ENCODE measurements around the gene RPTOR. TPM values are rescaled to one million over a fixed set of nuclear protein-coding genes. Genes with fewer than 3 reads are reported as not detected.

The RPTOR gene
- total RNA-seq, 1 experiment from 2014 or later, result 25.1 TPM

DNA sequence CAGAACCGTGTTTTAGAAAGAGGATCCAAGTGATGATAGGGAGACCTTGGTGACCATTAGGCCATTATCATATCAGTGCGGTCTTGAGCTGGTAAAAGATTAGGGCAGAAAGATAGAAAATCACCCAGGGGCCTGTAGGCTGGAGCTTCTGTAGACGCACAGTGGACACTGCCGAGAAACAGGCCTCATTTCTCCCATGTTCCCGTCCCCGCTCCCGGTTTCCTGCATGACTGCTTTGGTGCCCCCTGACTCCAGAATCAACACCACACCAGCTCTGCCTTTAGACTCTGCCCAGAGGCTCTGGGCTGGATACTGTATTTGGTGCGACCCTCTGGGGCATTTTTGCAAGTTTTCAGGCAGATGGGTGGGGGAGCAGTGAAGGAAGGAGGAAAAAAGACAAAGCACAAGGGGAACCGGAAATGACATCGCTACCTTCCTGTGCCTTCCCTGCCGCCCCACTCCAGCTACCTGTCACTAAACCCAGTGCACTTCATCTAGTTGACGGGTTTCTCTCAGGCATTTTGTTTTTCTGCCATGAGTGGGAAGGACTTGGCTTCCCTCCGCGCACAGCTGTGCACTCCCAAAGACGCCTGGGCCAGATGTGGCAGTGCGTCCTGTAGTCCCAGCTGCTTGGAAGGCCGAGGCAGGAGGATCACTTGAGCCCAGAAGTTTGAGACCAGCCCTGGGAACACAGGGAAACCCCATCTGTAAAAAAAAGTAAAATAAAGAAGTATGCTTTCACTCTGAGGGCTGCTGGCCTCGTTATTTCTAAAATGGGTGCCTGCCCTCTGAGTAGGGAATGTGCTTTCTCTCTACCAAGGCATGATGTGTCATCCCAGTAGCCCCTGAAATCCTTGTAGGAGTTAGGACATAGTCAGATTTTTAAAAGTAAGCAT is 214.1 kb downstream of the RPTOR start:
- no peak overlapping the region for H3K27ac ChIP-seq (ENCODE audit: insufficient read length, low read depth, low read length)
- H2BK12ac ChIP-seq (ENCODE audit: insufficient read length, low read depth, low read length), result no peak overlapping the region
- H2BK15ac ChIP-seq (ENCODE audit: low read depth, low read length), result no peak overlapping the region
- no peak overlapping the region for H3K23ac ChIP-seq (ENCODE audit: insufficient read length, low read depth, low read length)
- no peak overlapping the region for H2AFZ ChIP-seq (ENCODE audit: low read length)
- no peaks in the 10 kb centered on the region for H3K9me3 Mint-ChIP-seq
- no peak overlapping the region for H3K18ac ChIP-seq (ENCODE audit: insufficient read length, low read depth, low read length)
- peak overlapping the region in 1 of 3 experiments; percentile 46; a peak in 2 of 7 replicates for H3K27ac Mint-ChIP-seq
- DNase-seq, result peak; percentile 21
- H3K4me1 Mint-ChIP-seq, result peaks cover 13 to 17% of the 10 kb centered on the region in 2 experiments
- TF ChIP-seq, protein P1, sequence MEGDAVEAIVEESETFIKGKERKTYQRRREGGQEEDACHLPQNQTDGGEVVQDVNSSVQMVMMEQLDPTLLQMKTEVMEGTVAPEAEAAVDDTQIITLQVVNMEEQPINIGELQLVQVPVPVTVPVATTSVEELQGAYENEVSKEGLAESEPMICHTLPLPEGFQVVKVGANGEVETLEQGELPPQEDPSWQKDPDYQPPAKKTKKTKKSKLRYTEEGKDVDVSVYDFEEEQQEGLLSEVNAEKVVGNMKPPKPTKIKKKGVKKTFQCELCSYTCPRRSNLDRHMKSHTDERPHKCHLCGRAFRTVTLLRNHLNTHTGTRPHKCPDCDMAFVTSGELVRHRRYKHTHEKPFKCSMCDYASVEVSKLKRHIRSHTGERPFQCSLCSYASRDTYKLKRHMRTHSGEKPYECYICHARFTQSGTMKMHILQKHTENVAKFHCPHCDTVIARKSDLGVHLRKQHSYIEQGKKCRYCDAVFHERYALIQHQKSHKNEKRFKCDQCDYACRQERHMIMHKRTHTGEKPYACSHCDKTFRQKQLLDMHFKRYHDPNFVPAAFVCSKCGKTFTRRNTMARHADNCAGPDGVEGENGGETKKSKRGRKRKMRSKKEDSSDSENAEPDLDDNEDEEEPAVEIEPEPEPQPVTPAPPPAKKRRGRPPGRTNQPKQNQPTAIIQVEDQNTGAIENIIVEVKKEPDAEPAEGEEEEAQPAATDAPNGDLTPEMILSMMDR (conservative IDR thresholded peaks at IDR 0.05), result no peak
- WGBS (ENCODE audit: extremely low coverage, insufficient read length, low lambda C conversion rate), result no CpG with 5 or more reads among the region's 18 CpGs
- H3T11ph ChIP-seq (ENCODE audit: low read length), result no peak overlapping the region
- no peak overlapping the region for H4K5ac ChIP-seq (ENCODE audit: insufficient read length, low read depth, low read length)
- H3K9ac ChIP-seq (ENCODE audit: extremely low read depth, insufficient read length, low read length), result no peak overlapping the region
- H3K23me2 ChIP-seq (ENCODE audit: insufficient read length, low read depth, low read length, poor library complexity, severe bottlenecking), result no peaks in the 10 kb centered on the region
- H3K4ac ChIP-seq (ENCODE audit: low read depth, low read length), result no peak overlapping the region
- no peaks in the 10 kb centered on the region for H3K27me3 Mint-ChIP-seq (ENCODE audit: low read depth)
- no peaks in the 10 kb centered on the region for H3K9me3 ChIP-seq (ENCODE audit: control insufficient read depth, low read depth, low read length)
- no peaks in the 10 kb centered on the region for H3K4me1 ChIP-seq (ENCODE audit: insufficient read depth, low read length)
- no peak overlapping the region for H2AK5ac ChIP-seq (ENCODE audit: insufficient read length, low read length)
- H2BK20ac ChIP-seq (ENCODE audit: low read depth, low read length, poor library complexity, severe bottlenecking), result no peak overlapping the region
- no peak overlapping the region for H2BK120ac ChIP-seq (ENCODE audit: low read depth, low read length, poor library complexity, severe bottlenecking)
- no peak overlapping the region for H4K8ac ChIP-seq (replicated peaks; ENCODE audit: insufficient read length, low read depth, low read length)
- no peak overlapping the region for H2BK5ac ChIP-seq (ENCODE audit: insufficient read length, low read length)
- H4K20me1 ChIP-seq (ENCODE audit: control insufficient read depth, insufficient read depth, insufficient read length), result no peaks in the 10 kb centered on the region
- no peak overlapping the region for H3K4me3 Mint-ChIP-seq
- H3K4me2 ChIP-seq (ENCODE audit: insufficient read depth, insufficient read length, low read length), result no peak overlapping the region
- H3K14ac ChIP-seq (ENCODE audit: insufficient read depth, low read length), result no peak overlapping the region
- no peak overlapping the region for H4K91ac ChIP-seq (ENCODE audit: insufficient read length, low read depth, low read length)
- H3K79me2 ChIP-seq (ENCODE audit: insufficient read depth, low read length), result no peaks in the 10 kb centered on the region
- no peaks in the 10 kb centered on the region for H3K79me1 ChIP-seq (ENCODE audit: insufficient read depth, low read depth, low read length, poor library complexity, severe bottlenecking)
- peaks cover 7 to 13% (median 12%) of the 10 kb centered on the region in 3 experiments for H3K36me3 Mint-ChIP-seq (ENCODE audit: insufficient read depth in 1 of 3, low read depth in 3 of 3)
- H3K56ac ChIP-seq (ENCODE audit: insufficient read length, low read depth, low read length), result no peak overlapping the region
- no peaks in the 10 kb centered on the region for H3K27me3 ChIP-seq (ENCODE audit: insufficient read depth, low read length)

All from H9 (cell line).